ENCODE measurements around the gene ELOVL1.

DNA sequence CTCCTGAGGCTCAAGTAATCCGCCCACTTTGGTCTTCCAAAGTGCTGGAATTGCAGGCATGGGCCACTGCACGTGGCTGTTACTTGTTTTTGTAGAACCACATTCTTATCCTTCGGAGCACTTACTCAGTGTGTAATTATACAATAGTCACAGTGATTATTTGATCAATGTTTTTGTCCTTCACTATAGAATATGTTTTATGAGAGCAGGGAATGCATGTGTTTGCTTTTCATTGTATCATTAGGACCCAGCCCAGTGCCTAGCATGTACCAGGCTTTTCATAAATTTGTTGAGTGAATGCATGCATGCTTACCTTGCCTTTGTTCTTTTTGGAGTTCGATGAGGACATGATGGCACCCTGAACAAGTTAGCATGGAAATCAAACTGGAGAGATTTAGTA is 27.7 kb upstream of the ELOVL1 start:
- TF ChIP-seq FOXK1 (CRISPR knock-in tag; IDR thresholded peaks at IDR 0.05; ENCODE audit: borderline replicate concordance, low read depth): no peak
- TF ChIP-seq ZNF629 (CRISPR knock-in tag; conservative IDR thresholded peaks at IDR 0.05): no peak
- no peak for TF ChIP-seq ZNF274 (CRISPR knock-in tag; IDR thresholded peaks at IDR 0.05)
- no peak for TF ChIP-seq POLR2A (IDR thresholded peaks at IDR 0.05; ENCODE audit: insufficient read depth in 1 of 2, low read depth in 2 of 2, low read length in 2 of 2)
